Measurements from ENCODE around the gene PDZD7. TPM values are rescaled to one million over a fixed set of nuclear protein-coding genes. Genes with fewer than 3 reads are reported as not detected.

The PDZD7 gene
- polyA plus RNA-seq, 1 donor from 2014 or later = 1.5 TPM

DNA sequence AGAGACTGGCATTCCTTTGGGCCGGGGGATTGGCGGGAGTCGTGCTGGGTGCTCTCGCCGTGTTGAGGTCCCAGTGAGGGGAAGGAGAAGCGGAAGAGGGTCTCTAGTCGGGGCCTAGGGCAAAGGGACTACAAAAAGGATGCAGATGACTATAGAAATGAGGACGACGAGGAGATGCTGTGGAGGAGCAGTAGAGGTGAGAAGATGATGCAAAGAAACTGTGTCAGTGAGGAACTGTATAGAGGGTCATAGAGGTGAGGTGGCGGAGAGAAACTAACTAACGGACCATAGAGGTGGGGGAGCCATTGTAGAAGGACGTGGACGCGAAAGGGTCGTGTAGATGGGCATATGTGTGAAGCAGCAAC lies 43.3 kb downstream of the PDZD7 start:
- Histone ChIP-seq H3K9me2 (ENCODE audit: insufficient read depth, low read length) (no peaks in the 10 kb centered on the region), H3K9ac (ENCODE audit: low read length) (peak overlapping the region; percentile 93), H3K4me3 (ENCODE audit: low read length) (peak overlapping the region; percentile 87), H3K27ac (ENCODE audit: low read length) (no peak overlapping the region), H3K27me3 (ENCODE audit: insufficient read depth, low read depth, low read length) (no peaks in the 10 kb centered on the region), H3K9me3 (ENCODE audit: low read length) (no peaks in the 10 kb centered on the region), H2AFZ (ENCODE audit: low read depth, low read length) (peak overlapping the region; percentile 53), H3K79me2 (replicated peaks; ENCODE audit: insufficient read depth, low read length) (peaks cover 12% of the 10 kb centered on the region), H3K36me3 (ENCODE audit: insufficient read depth, low read length) (no peaks in the 10 kb centered on the region), H4K20me1 (ENCODE audit: insufficient read depth) (no peaks in the 10 kb centered on the region), H3F3A (ENCODE audit: insufficient read depth, low read length, poor library complexity, severe bottlenecking) (no peaks in the 10 kb centered on the region), H3K4me2 (ENCODE audit: low read length) (peak overlapping the region; percentile 75)
- no peak for TF ChIP-seq TAF1 (IDR thresholded peaks at IDR 0.05; ENCODE audit: low read depth)
- no peak for TF ChIP-seq SMC3 (conservative IDR thresholded peaks at IDR 0.05; ENCODE audit: poor library complexity)
- no peak for TF ChIP-seq MXI1 (conservative IDR thresholded peaks at IDR 0.05; ENCODE audit: poor library complexity, severe bottlenecking)
- no peak for TF ChIP-seq EZH2 (IDR thresholded peaks at IDR 0.05; ENCODE audit: borderline replicate concordance, insufficient read depth, low read length, poor library complexity, severe bottlenecking)
- no peak for TF ChIP-seq POLR2AphosphoS5 (IDR thresholded peaks at IDR 0.05)
- no peak for TF ChIP-seq EP300 (conservative IDR thresholded peaks at IDR 0.05; ENCODE audit: poor library complexity, severe bottlenecking)
- TF ChIP-seq, protein P1, sequence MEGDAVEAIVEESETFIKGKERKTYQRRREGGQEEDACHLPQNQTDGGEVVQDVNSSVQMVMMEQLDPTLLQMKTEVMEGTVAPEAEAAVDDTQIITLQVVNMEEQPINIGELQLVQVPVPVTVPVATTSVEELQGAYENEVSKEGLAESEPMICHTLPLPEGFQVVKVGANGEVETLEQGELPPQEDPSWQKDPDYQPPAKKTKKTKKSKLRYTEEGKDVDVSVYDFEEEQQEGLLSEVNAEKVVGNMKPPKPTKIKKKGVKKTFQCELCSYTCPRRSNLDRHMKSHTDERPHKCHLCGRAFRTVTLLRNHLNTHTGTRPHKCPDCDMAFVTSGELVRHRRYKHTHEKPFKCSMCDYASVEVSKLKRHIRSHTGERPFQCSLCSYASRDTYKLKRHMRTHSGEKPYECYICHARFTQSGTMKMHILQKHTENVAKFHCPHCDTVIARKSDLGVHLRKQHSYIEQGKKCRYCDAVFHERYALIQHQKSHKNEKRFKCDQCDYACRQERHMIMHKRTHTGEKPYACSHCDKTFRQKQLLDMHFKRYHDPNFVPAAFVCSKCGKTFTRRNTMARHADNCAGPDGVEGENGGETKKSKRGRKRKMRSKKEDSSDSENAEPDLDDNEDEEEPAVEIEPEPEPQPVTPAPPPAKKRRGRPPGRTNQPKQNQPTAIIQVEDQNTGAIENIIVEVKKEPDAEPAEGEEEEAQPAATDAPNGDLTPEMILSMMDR (IDR thresholded peaks at IDR 0.05; ENCODE audit: poor library complexity, severe bottlenecking) = no peak
- TF ChIP-seq RAD21 (conservative IDR thresholded peaks at IDR 0.05) = no peak
- TF ChIP-seq, protein P2, sequence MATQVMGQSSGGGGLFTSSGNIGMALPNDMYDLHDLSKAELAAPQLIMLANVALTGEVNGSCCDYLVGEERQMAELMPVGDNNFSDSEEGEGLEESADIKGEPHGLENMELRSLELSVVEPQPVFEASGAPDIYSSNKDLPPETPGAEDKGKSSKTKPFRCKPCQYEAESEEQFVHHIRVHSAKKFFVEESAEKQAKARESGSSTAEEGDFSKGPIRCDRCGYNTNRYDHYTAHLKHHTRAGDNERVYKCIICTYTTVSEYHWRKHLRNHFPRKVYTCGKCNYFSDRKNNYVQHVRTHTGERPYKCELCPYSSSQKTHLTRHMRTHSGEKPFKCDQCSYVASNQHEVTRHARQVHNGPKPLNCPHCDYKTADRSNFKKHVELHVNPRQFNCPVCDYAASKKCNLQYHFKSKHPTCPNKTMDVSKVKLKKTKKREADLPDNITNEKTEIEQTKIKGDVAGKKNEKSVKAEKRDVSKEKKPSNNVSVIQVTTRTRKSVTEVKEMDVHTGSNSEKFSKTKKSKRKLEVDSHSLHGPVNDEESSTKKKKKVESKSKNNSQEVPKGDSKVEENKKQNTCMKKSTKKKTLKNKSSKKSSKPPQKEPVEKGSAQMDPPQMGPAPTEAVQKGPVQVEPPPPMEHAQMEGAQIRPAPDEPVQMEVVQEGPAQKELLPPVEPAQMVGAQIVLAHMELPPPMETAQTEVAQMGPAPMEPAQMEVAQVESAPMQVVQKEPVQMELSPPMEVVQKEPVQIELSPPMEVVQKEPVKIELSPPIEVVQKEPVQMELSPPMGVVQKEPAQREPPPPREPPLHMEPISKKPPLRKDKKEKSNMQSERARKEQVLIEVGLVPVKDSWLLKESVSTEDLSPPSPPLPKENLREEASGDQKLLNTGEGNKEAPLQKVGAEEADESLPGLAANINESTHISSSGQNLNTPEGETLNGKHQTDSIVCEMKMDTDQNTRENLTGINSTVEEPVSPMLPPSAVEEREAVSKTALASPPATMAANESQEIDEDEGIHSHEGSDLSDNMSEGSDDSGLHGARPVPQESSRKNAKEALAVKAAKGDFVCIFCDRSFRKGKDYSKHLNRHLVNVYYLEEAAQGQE (IDR thresholded peaks at IDR 0.05; ENCODE audit: borderline replicate concordance) = no peak

DNA sequence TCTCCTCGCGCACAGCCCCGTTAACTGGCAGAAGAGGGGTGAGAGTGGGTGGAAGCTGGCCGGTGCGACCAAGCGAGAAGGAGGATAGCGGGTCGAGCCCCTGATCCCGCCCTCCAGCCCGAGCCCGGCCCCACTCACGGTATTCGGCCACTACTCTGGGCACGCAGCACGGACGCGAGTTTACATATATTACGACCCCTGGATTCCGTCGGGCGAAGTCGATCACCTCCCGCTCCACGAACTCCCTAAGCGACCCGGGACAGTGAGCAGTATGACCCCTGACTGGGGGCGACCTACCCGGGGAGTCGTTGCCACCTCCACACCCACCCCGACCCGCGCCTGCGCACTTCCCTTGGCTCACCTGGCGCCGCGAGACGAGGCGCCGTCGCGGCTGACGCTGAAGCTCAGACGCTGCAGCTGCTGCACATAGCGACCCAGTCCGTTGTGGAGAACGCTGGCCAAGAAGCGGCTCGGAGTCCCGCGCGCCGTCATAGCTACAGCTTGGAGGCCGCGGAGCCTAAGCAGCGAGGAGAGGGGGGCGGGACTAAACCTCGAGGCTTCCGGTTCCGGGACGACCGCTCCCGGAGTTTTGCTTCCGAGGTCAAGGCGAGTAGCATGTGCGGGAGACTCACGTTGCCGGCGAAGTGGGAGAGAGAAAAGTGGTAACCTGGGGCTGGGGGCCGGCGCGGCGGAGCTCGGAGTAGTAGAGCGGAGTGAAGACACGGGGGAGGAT lies 43.8 kb downstream of the PDZD7 start, which contains the start of the genes MRPL43 and TWNK:
MRPL43 (minus strand) TSS at position 546 of the 733 bp plus-strand sequence; CDS start at position 492, 54 bp downstream.
TWNK (plus strand) TSS at position 592 of the 733 bp plus-strand sequence. CDS start 668 bp downstream, outside the sequence.
- H3K79me2 ChIP-seq (replicated peaks; ENCODE audit: insufficient read depth, low read length) = peaks cover 12% of the 10 kb centered on the region
- peak within 1 kb of the TSS; percentile 94 for H3K27ac ChIP-seq (ENCODE audit: low read length)
- peak within 1 kb of the TSS; percentile 93 for H3K9ac ChIP-seq (ENCODE audit: low read length)
- H3K36me3 ChIP-seq (ENCODE audit: insufficient read depth, low read length) = no peaks in the 10 kb centered on the region
- TF ChIP-seq EP300 (conservative IDR thresholded peaks at IDR 0.05; ENCODE audit: poor library complexity, severe bottlenecking) (peak; percentile 45), TAF1 (IDR thresholded peaks at IDR 0.05; ENCODE audit: low read depth) (peak; percentile 76), EZH2 (IDR thresholded peaks at IDR 0.05; ENCODE audit: borderline replicate concordance, insufficient read depth, low read length, poor library complexity, severe bottlenecking) (no peak), SMC3 (conservative IDR thresholded peaks at IDR 0.05; ENCODE audit: poor library complexity) (peak; percentile 26), MXI1 (conservative IDR thresholded peaks at IDR 0.05; ENCODE audit: poor library complexity, severe bottlenecking) (peak; percentile 100), RAD21 (conservative IDR thresholded peaks at IDR 0.05) (no peak), POLR2AphosphoS5 (IDR thresholded peaks at IDR 0.05) (peak; percentile 87)
- TF ChIP-seq, protein P1 (IDR thresholded peaks at IDR 0.05; ENCODE audit: poor library complexity, severe bottlenecking) = no peak
- TF ChIP-seq, protein P2 (IDR thresholded peaks at IDR 0.05; ENCODE audit: borderline replicate concordance) = peak; percentile 79
- H3F3A ChIP-seq (ENCODE audit: insufficient read depth, low read length, poor library complexity, severe bottlenecking) = no peaks in the 10 kb centered on the region
- no peaks in the 10 kb centered on the region for H3K9me2 ChIP-seq (ENCODE audit: insufficient read depth, low read length)
- H3K27me3 ChIP-seq (ENCODE audit: insufficient read depth, low read depth, low read length) = no peaks in the 10 kb centered on the region
- no peaks in the 10 kb centered on the region for H4K20me1 ChIP-seq (ENCODE audit: insufficient read depth)
- H3K4me2 ChIP-seq (ENCODE audit: low read length) = peak within 1 kb of the TSS; percentile 90
- H2AFZ ChIP-seq (ENCODE audit: low read depth, low read length) = peak within 1 kb of the TSS; percentile 81
- H3K9me3 ChIP-seq (ENCODE audit: low read length) = no peaks in the 10 kb centered on the region
- peak within 1 kb of the TSS; percentile 87 for H3K4me3 ChIP-seq (ENCODE audit: low read length)

All from neural cell (in vitro differentiated cells).